Left lung (tissue), 10 donors: Measurements from ENCODE around the gene PARVB. TPM values are rescaled to one million over a fixed set of nuclear protein-coding genes. Genes with fewer than 3 reads are reported as not detected.

Source experiments
- ATAC-seq: fragments of 200-7000 bp; cut with Tn5 transposase; one replicate; pipeline ENCODE4 v1.9.1; 2020; ENCODE audit warnings: moderate library complexity
- DNase-seq, 4 donors: peaks; one replicate each; pipeline ENCODE4 v3.0.0-alpha.2; 2013 to 2020
- H3K27ac ChIP-seq, 2 donors: fragments of 200-600 bp; sonication (generic) in 1 of 2; one replicate each; pipeline versions ENCODE4 v1.5.0 to v1.8.0; 2020 to 2021
- H3K27me3 ChIP-seq, 2 donors: fragments of 200-600 bp; sonication (generic) in 1 of 2; one replicate each; pipeline versions ENCODE4 v1.5.0 to v1.8.0; 2020 to 2021
- H3K36me3 ChIP-seq, 2 donors: fragments of 200-600 bp; sonication (generic) in 1 of 2; one replicate each; pipeline versions ENCODE4 v1.5.0 to v1.8.0; 2020 to 2021
- H3K4me1 ChIP-seq, 2 donors: fragments of 200-600 bp; one replicate each; pipeline ENCODE4 v1.8.0; 2021
- H3K4me3 ChIP-seq, 2 donors: fragments of 200-600 bp; sonication (generic) in 1 of 2; one replicate each; pipeline versions ENCODE4 v1.5.0 to v1.8.0; 2020 to 2021; ENCODE audit warnings: mild to moderate bottlenecking in 1 of 2
- H3K9me3 ChIP-seq, 2 donors: fragments of 200-600 bp; sonication (generic) in 1 of 2; one replicate each; pipeline versions ENCODE4 v1.5.0 to v1.8.0; 2020 to 2021
- CTCF ChIP-seq, 2 donors: fragments of 200-600 bp; sonication (generic) in 1 of 2; IDR thresholded peaks; one replicate each; pipeline versions ENCODE4 v1.5.0 to v1.8.0; 2021; ENCODE audit warnings: antibody characterized with exemption in 2 of 2
- intact Hi-C, 2 donors: fragments of 100-400 bp; cut with DNase I; formaldehyde crosslinking; loops; one replicate each; pipeline versions ENCODE4 v1.11.2 to v1.14.2; 2022
- polyA plus RNA-seq, 6 donors: library from polyadenylated mRNA; unstranded; fragments of 120-200 nt; gene quantifications; one replicate each; pipeline ENCODE4 v1.2.1, GENCODE V29; 2013; ENCODE audit not compliant: insufficient read length in 6 of 6
- total RNA-seq, 2 donors: library from RNA; stranded (reverse); fragmentation: NEBNext Ultra II Directional; extraction: Animal tissue kit (Norgen Biotek cat#: 25700); gene quantifications; one replicate each; pipeline ENCODE4 v1.2.1, GENCODE V29; 2021
- donor health status: DM: no; HTN: yes; CAD: no.
- donor health status: DM: no; HTN: no; CAD: no.

PARVB gene
- total and polyA plus RNA-seq, 8 donors: 31.7 to 53.7 (median 34.0) TPM

GRCh38 chr22:44221710-44222475 is 197.8 kb downstream of the PARVB start:
- no peak overlapping the region for H3K4me3 ChIP-seq
- no peaks in the 10 kb centered on the region for H3K36me3 ChIP-seq
- no peak for ATAC-seq
- H3K9me3 ChIP-seq: no peaks in the 10 kb centered on the region
- no peak for TF ChIP-seq CTCF (IDR thresholded peaks at IDR 0.05)
- H3K27me3 ChIP-seq: peaks cover 0 to 34% of the 10 kb centered on the region in 2 donors
- intact Hi-C loops: no loop called here
- no peaks in the 10 kb centered on the region for H3K4me1 ChIP-seq
- DNase-seq: no peak
- no peak overlapping the region for H3K27ac ChIP-seq

Other genes starting within 250 kb of the PARVB start
- gene EFCAB6, start 212.0 kb upstream of the PARVB start, total RNA-seq: 1 to 10 TPM; 2.0 to 3.2 TPM
- gene EFCAB6, start 212.0 kb upstream of the PARVB start, polyA plus RNA-seq: 1 to 10 TPM; 3.1 to 5.5 (median 3.9) TPM
- not detected for gene SULT4A1, start 161.8 kb upstream of the PARVB start, total RNA-seq
- 1 to 10 TPM in 5 of 6 donors, under 1 TPM in 1; 0.85 to 2.5 (median 1.6) TPM for gene SULT4A1, start 161.8 kb upstream of the PARVB start, polyA plus RNA-seq
- not detected for gene PNPLA5, start 132.3 kb upstream of the PARVB start, total RNA-seq
- gene PNPLA5, start 132.3 kb upstream of the PARVB start, polyA plus RNA-seq: under 1 TPM in 4 of 6 donors, not detected in 2; 0.06 to 0.13 (median 0.08) TPM
- gene PNPLA3, start 100.5 kb upstream of the PARVB start, total RNA-seq: 1 to 10 TPM; 1.2 to 2.4 TPM
- gene PNPLA3, start 100.5 kb upstream of the PARVB start, polyA plus RNA-seq: 1 to 10 TPM in 1 of 6 donors, under 1 TPM in 5; 0.34 to 1.2 (median 0.46) TPM
- 10 to 100 TPM; 23.3 to 32.0 TPM for gene SAMM50, start 68.9 kb upstream of the PARVB start, total RNA-seq
- gene SAMM50, start 68.9 kb upstream of the PARVB start, polyA plus RNA-seq: 10 to 100 TPM; 57.9 to 66.6 (median 63.5) TPM
- gene PARVG, start 156.6 kb downstream of the PARVB start, total RNA-seq: 10 to 100 TPM; 24.2 to 57.9 TPM
- 1 to 10 TPM; 3.0 to 3.6 (median 3.3) TPM for gene PARVG, start 156.6 kb downstream of the PARVB start, polyA plus RNA-seq